Keratinocyte (primary cell): ENCODE data around the gene LIPT2. TPM values are rescaled to one million over a fixed set of nuclear protein-coding genes. Genes with fewer than 3 reads are reported as not detected.
"Not testable (repeated sequence)": the region's sequence is repeated elsewhere in the genome, so short reads cannot be mapped to it uniquely, and the experiment has no call there.

ENCODE experiments used
- DNase-seq: peaks from one replicate; pipeline ENCODE4 v3.0.0-alpha.2; 2011; ENCODE audit warnings: low read depth, missing footprints, low spot score
- FAIRE-seq: peaks from 2 replicates; lab custom pipeline; 2011; peaks lifted over from hg19 to GRCh38; lab: Jason Lieb, UNC
- H2AFZ ChIP-seq: 2 replicates; pipeline ENCODE4 v1.6.0; 2012; ENCODE audit warnings: low read length, control low read depth, inconsistent platforms; ENCODE audit not compliant: control insufficient read depth
- H3K27ac ChIP-seq: 2 replicates; pipeline ENCODE4 v1.5.1; 2011; ENCODE audit warnings: low read length; ENCODE audit not compliant: control insufficient read depth, insufficient read depth
- H3K27me3 ChIP-seq: 3 replicates; pipeline ENCODE4 v1.6.0; 2011; ENCODE audit warnings: low read length; ENCODE audit not compliant: control insufficient read depth, insufficient read depth; ENCODE audit errors: extremely low read depth
- H3K36me3 ChIP-seq, 2 experiments: 2 replicates in 1 of 2; 3 replicates in 1 of 2; pipeline ENCODE4 v1.5.1; 2011; ENCODE audit warnings: low read length in 2 of 2, mild to moderate bottlenecking in 1 of 2; ENCODE audit not compliant: control insufficient read depth in 2 of 2, insufficient read depth in 2 of 2; ENCODE audit errors: extremely low read depth in 1 of 2
- H3K4me1 ChIP-seq: 3 replicates; pipeline ENCODE4 v1.5.1; 2011; ENCODE audit warnings: low read length; ENCODE audit not compliant: control insufficient read depth, insufficient read depth; ENCODE audit errors: extremely low read depth
- H3K4me2 ChIP-seq: 3 replicates; pipeline ENCODE4 v1.6.0; 2011; ENCODE audit warnings: low read depth, low read length; ENCODE audit not compliant: control insufficient read depth, insufficient read depth; ENCODE audit errors: extremely low read depth
- H3K4me3 ChIP-seq, 3 experiments: fragments of 200-600 bp in 1 of 3; sonication (generic) in 1 of 3; 2 replicates in 2 of 3; 3 replicates in 1 of 3; pipeline ENCODE4 v1.5.1; 2011 to 2016; ENCODE audit warnings: low read length in 3 of 3, mild to moderate bottlenecking in 3 of 3, control low read depth in 2 of 3, inconsistent platforms in 1 of 3, low read depth in 1 of 3, mixed read lengths in 1 of 3, mixed run types in 1 of 3, moderate library complexity in 1 of 3; ENCODE audit not compliant: control insufficient read depth in 2 of 3, insufficient read depth in 2 of 3; ENCODE audit errors: extremely low read depth in 1 of 3
- H3K79me2 ChIP-seq: 2 replicates; pipeline ENCODE4 v1.6.0; 2012; ENCODE audit warnings: low read length; ENCODE audit not compliant: control insufficient read depth, insufficient read depth
- H3K9ac ChIP-seq: 3 replicates; pipeline ENCODE4 v1.6.0; 2011; ENCODE audit warnings: low read length; ENCODE audit not compliant: control insufficient read depth, insufficient read depth; ENCODE audit errors: extremely low read depth
- H3K9me1 ChIP-seq: 3 replicates; pipeline ENCODE4 v1.6.0; 2011; ENCODE audit warnings: low read length; ENCODE audit not compliant: control insufficient read depth, insufficient read depth; ENCODE audit errors: extremely low read depth
- H3K9me3 ChIP-seq: 2 replicates; pipeline ENCODE4 v1.5.1; 2012; ENCODE audit warnings: low read depth, low read length; ENCODE audit not compliant: control insufficient read depth
- H4K20me1 ChIP-seq: 3 replicates; pipeline ENCODE4 v1.6.0; 2011; ENCODE audit warnings: low read length; ENCODE audit not compliant: control insufficient read depth, insufficient read depth; ENCODE audit errors: extremely low read depth
- EZH2 ChIP-seq: IDR thresholded peaks from one replicate; pipeline ENCODE4 v1.6.1; 2012; ENCODE audit warnings: inconsistent platforms, mild to moderate bottlenecking, low read length, moderate library complexity
- dilution Hi-C: fragments of 300-500 bp; cut with MboI; formaldehyde crosslinking; loops from one replicate; pipeline ENCODE4 v1.7.0; 2020; ENCODE audit warnings: low sequenced_read_pairs; ENCODE audit not compliant: extremely low pct_ligation_motif_present
- polyA plus RNA-seq, 5 experiments: library from polyadenylated mRNA; depleted of rRNA in 3 of 5; stranded (reverse) in 3 of 5; stranded (forward) in 1 of 5; unstranded in 1 of 5; fragments of >200 nt; gene quantifications; 1 replicate in 1 of 5; 2 replicates in 3 of 5; 3 replicates in 1 of 5; pipeline versions ENCODE4 v1.2.1 to v1.2.3, GENCODE V29; 2011 to 2012; ENCODE audit warnings: missing spikeins in 2 of 5, low read depth in 1 of 5, low replicate concordance in 1 of 5
- TF ChIP-seq, protein P1 (sequence below), 3 experiments: IDR thresholded peaks in 1 of 3; conservative IDR thresholded peaks in 1 of 3; optimal IDR thresholded peaks in 1 of 3; 2 replicates in 2 of 3; 3 replicates in 1 of 3; pipeline versions ENCODE3 to v1.5.1; 2011; ENCODE audit warnings: low read length in 3 of 3, mild to moderate bottlenecking in 3 of 3, moderate library complexity in 2 of 3, control low read depth in 1 of 3, inconsistent platforms in 1 of 3; ENCODE audit not compliant: insufficient read depth in 2 of 3; ENCODE audit errors: extremely low read depth in 1 of 3

Gene LIPT2
- polyA plus RNA-seq, 1 donor (not counting 4 experiments of a cell fraction or from before 2014, with no cell fraction given): 2.3 TPM

- Histone ChIP-seq H3K27me3 (peaks cover 5% of the 10 kb centered on the region), H3K4me1 (peaks cover 9% of the 10 kb centered on the region), H2AFZ (no peak overlapping the region), H4K20me1 (no peaks in the 10 kb centered on the region), H3K79me2 (no peaks in the 10 kb centered on the region), H3K4me3 (no peak overlapping the region), H3K9me3 (no peaks in the 10 kb centered on the region), H3K27ac (no peak overlapping the region), H3K36me3 (no peaks in the 10 kb centered on the region), H3K9me1 (no peaks in the 10 kb centered on the region), H3K4me2 (no peak overlapping the region), H3K9ac (no peak overlapping the region)
- DNase-seq (no peak), FAIRE-seq (no peak)
- dilution Hi-C loops: no loop called here
- TF ChIP-seq, protein P1, sequence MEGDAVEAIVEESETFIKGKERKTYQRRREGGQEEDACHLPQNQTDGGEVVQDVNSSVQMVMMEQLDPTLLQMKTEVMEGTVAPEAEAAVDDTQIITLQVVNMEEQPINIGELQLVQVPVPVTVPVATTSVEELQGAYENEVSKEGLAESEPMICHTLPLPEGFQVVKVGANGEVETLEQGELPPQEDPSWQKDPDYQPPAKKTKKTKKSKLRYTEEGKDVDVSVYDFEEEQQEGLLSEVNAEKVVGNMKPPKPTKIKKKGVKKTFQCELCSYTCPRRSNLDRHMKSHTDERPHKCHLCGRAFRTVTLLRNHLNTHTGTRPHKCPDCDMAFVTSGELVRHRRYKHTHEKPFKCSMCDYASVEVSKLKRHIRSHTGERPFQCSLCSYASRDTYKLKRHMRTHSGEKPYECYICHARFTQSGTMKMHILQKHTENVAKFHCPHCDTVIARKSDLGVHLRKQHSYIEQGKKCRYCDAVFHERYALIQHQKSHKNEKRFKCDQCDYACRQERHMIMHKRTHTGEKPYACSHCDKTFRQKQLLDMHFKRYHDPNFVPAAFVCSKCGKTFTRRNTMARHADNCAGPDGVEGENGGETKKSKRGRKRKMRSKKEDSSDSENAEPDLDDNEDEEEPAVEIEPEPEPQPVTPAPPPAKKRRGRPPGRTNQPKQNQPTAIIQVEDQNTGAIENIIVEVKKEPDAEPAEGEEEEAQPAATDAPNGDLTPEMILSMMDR (optimal IDR thresholded peaks at IDR 0.05 in 1 of 3, IDR thresholded peaks at IDR 0.05 in 1 of 3, conservative IDR thresholded peaks at IDR 0.05 in 1 of 3; ENCODE audit: extremely low read depth in 1 of 3, insufficient read depth in 2 of 3, low read length in 3 of 3): no peak
- TF ChIP-seq EZH2: no peak
Observed at GRCh38 chr11:74535371-74536160, 42.0 kb upstream of the LIPT2 start.

DNA sequence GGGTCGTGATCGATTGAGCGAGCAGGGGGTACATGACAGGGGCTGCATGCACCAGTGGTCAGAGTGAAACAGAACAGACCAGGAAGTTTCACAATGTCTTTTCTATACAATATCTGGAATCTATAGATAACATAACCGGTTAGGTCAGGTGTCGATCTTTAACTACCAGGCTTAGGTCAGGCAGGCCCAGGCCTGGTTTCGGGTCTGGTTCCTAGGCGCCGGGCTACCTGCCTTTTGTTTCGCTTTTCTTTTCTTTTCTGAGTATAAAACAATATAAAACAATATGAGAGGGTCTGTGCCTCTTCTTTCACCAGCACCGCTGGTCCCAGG lies 41.4 kb upstream of the LIPT2 start:
- dilution Hi-C loops, FAIRE-seq, H3K9me1 ChIP-seq, H3K9ac ChIP-seq, H2AFZ ChIP-seq, H3K4me1 ChIP-seq, H3K27ac ChIP-seq, H3K27me3 ChIP-seq, H4K20me1 ChIP-seq, H3K9me3 ChIP-seq, H3K79me2 ChIP-seq, DNase-seq, H3K36me3 ChIP-seq, H3K4me2 ChIP-seq, H3K4me3 ChIP-seq: not testable (repeated sequence)
